GM12864 (cell line): ENCODE data around the gene VIPR2.
"Not testable (repeated sequence)": the region's sequence is repeated elsewhere in the genome, so short reads cannot be mapped to it uniquely, and the experiment has no call there.

ENCODE experiments used
- DNase-seq: peaks from one replicate; pipeline ENCODE4 v3.0.0-alpha.2; 2011; ENCODE audit warnings: low read depth
- H3K4me3 ChIP-seq: 2 replicates; pipeline ENCODE4 v1.5.1; 2011; ENCODE audit warnings: mild to moderate bottlenecking, low read depth, low read length, control low read depth
- TF ChIP-seq, protein P1 (sequence below): IDR thresholded peaks from 2 replicates; pipeline ENCODE4 v1.5.1; 2011; ENCODE audit warnings: low read depth, mild to moderate bottlenecking, moderate library complexity, low read length, control low read depth, inconsistent platforms; ENCODE audit errors: missing control alignments

Gene VIPR2

DNA sequence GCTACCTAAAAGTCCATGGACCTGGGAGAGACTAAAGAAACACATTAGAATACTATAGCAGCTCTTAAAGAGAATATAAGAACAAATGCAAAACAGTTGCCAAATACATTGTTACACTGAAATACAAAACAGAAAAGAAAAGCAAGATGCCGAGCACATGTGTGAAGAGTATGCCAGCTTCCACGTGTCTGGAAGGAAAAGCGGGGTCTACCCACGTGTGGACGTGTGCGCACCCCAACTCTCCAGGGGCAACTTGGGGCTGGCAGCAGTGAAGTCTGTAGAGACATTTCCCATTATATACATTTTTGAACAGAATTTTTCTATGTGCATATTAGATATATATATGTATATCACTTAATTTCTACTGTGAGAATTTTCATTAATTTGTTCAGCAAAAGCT lies 6.2 kb downstream of the VIPR2 start:
- no peak overlapping the region for H3K4me3 ChIP-seq
- TF ChIP-seq, protein P1, sequence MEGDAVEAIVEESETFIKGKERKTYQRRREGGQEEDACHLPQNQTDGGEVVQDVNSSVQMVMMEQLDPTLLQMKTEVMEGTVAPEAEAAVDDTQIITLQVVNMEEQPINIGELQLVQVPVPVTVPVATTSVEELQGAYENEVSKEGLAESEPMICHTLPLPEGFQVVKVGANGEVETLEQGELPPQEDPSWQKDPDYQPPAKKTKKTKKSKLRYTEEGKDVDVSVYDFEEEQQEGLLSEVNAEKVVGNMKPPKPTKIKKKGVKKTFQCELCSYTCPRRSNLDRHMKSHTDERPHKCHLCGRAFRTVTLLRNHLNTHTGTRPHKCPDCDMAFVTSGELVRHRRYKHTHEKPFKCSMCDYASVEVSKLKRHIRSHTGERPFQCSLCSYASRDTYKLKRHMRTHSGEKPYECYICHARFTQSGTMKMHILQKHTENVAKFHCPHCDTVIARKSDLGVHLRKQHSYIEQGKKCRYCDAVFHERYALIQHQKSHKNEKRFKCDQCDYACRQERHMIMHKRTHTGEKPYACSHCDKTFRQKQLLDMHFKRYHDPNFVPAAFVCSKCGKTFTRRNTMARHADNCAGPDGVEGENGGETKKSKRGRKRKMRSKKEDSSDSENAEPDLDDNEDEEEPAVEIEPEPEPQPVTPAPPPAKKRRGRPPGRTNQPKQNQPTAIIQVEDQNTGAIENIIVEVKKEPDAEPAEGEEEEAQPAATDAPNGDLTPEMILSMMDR = no peak
- DNase-seq = no peak

DNA sequence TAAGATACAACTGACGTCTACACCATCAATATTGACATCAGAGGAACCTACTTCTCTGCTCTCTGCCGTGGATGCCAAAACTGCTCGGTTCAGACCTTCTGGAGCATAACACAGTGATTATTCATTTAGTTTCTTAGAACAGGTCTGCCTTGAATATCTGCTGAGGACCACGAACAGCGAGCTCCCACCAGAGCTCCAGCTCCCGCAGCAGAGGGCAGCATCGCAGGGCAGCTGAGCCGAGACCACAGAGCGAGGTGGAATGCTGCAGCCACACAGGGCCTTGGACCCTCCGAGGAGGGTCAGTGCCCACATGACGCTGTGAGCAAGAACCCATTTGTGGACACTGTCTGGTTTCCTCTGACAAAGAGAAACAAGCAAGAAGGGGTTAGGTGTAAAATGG lies 6.8 kb downstream of the VIPR2 start:
- DNase-seq = no peak
- H3K4me3 ChIP-seq = no peak overlapping the region
- TF ChIP-seq, protein P1 = no peak

DNA sequence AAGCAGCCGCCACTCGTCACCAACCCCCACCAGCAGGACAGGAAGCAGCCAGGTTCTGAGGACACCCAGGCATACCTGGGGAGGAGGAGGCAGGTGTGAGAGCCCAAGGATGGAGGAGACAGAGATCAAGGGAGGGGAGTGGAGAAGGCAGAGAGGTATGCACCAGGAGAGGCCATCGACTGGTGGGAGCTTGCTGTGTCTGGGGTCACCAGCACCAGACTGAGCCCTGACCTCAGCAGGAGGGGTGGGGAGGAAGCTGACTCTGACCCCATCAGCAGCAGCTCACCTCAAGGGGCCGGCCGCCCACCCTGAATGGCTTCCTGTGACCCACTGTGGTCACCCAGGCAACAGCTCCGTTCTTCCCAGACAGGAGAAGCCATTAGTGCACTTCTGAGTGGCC lies 7.8 kb downstream of the VIPR2 start:
- no peak overlapping the region for H3K4me3 ChIP-seq
- DNase-seq = no peak
- TF ChIP-seq, protein P1 = no peak

DNA sequence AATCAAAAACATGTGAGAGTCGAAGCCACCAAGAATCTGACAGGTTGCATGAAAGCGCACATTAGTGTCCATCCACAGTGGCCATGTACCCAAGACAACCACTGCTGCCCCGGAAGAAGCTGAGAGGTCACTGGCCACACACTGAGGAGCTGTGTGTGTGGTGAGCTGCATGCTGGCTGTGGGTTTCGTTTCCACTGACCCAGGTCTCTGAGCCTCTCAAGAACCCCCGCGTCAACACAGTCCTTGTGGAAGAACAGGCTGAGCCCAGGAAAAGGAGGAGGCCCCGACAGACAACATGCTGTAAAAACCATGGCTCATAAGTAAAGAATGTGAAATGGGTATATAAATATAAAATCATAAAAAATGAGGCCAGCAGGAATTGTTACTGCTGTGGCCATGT lies 8.2 kb downstream of the VIPR2 start:
- no peak for DNase-seq
- TF ChIP-seq, protein P1 = no peak
- no peak overlapping the region for H3K4me3 ChIP-seq

DNA sequence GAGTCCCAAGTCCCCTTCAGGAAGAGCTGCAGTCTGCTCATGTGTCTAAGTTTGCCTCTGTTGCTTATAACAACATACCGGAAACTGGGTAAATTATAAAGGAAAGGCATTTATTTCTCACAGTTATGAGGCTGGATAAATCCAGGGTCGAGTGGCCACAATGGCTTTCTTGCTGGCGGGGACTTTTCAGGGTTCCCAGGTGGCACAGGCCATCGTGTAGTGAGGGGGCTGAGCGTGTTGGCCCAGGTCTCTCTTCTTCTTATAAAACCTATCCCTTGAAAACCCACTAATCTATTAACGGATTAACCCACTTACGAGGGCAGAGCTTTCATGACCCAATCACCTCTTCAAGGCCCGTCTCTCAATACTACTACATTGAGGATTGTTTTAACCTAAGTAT lies 8.7 kb downstream of the VIPR2 start:
- no peak for DNase-seq
- TF ChIP-seq, protein P1 = no peak
- no peak overlapping the region for H3K4me3 ChIP-seq

DNA sequence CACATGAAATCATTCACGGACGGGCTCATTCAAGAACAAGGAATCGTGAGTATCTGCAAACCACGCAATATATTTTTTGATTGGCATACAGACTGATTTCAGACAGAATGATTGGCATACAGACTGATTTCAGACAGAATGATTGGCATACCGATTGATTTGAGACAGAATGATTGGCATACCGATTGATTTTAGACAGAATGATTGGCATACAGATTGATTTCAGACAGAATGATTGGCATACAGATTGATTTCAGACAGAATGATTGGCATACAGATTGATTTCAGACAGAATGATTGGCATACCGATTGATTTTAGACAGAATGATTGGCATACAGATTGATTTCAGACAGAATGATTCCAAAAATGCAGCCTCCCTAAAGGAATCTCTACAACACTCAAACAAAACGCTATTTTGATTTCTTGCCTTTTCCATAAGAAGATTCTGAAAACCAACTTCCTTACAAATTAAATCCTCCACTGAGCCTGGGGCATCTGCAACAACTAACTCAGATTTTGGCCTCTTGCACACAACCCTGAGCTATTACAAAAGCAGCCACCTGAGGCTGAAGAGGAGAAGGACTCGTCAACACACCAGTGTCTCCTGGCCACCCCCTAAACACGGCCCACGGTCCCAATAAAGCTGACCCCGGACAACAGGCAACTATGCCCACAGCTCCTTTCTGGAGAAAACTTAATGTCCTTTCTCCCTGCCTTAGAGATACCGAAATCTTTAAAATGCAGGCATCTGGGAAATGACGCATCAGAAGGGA lies 11.8 kb downstream of the VIPR2 start:
- H3K4me3 ChIP-seq, DNase-seq: not testable (repeated sequence)

DNA sequence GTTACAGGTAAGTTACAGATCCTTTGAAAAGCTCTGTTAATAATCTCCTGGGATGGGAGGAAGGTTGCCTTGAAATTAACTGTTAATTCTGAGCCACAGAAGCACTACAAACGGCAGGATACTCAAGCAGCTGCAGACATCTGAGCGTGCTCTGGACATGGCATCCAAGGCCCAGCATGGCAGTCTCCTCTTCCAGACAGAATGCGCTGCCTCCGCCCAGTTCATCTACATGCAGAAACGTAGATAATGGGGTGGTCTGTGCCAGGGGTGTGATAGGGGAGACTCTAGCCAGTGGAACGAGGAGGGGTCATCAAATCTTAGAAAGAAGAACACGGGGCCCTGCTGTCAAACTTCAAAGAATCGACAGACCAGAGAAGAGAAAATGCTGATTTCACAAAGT lies 13.8 kb downstream of the VIPR2 start:
- TF ChIP-seq, protein P1 = no peak
- H3K4me3 ChIP-seq = no peak overlapping the region
- DNase-seq = no peak
